T-helper 1 cell treated with Interleukin-12 subunit alpha and Interleukin-12 subunit beta and Interleukin-4 antibody, amounts not matched to agents 30 ng/mL and 1 ng/mL, for 36 hours (primary cell): Measurements from ENCODE around the gene C3orf70. TPM values are rescaled to one million over a fixed set of nuclear protein-coding genes. Genes with fewer than 3 reads are reported as not detected.

Experiments
- intact Hi-C: fragments of 100-400 bp; cut with micrococcal nuclease; formaldehyde crosslinking; loops from one replicate; pipeline ENCODE4 v1.15.1; 2024
- total RNA-seq: library from RNA; stranded (reverse); gene quantifications from 2 replicates; pipeline ENCODE4 v1.2.3, GENCODE V29; 2022

Gene C3orf70
- total RNA-seq, 1 donor from 2014 or later, result 0.10 TPM

GRCh38 chr3:185052631-185053030 is 100.2 kb downstream of the C3orf70 start:
- intact Hi-C loops, result no loop called here

DNA sequence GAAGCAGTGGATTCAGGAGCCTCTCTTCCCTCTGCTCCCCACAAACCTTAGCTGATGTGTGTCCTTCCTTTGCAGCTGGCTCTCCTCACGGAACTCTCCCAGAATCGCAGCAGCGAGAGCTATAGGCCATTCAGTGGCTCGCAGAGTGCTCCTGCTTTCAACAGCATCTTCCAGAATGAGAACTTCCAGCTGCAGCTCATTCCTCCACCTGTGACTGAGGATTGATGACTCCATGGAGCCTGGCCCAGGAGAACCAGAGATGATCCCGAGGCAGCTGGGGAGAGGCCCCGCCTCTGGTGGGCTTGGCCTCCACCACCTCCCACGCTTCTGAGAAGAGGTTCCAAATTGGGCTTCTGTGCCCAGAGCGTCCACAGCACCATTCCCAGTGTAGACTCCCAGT is 101.1 kb downstream of the C3orf70 start:
- intact Hi-C loops, result no loop called here

GRCh38 chr3:185049710-185050109 is 103.2 kb downstream of the C3orf70 start:
- intact Hi-C loops, result no loop called here

DNA sequence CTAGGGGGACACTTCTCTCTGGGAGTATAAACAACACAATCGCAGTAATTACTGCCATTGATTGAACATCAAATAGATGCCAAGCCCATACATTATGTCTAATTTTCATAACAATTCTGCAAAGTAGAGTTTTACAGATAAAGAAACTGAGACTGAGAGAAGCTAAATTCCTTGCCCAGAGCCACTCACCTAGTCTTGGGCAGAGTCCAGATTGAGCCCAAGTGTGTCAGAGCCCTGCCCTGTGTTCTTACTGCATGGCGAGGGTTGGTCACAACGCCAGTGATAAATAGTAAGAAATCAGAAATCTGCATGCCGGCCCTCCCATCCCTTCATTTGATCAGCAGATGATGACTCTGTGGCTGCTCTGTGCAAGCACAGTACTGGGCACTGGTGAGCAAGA is 106.3 kb downstream of the C3orf70 start:
- intact Hi-C loops, result no loop called here

- intact Hi-C loops, result no loop called here
Measured at GRCh38 chr3:185046164-185046515, 106.7 kb downstream of the C3orf70 start.

- intact Hi-C loops, result no loop called here
Measured at GRCh38 chr3:185042312-185043050, 110.4 kb downstream of the C3orf70 start.

GRCh38 chr3:185041540-185041939 is 111.3 kb downstream of the C3orf70 start:
- intact Hi-C loops, result no loop called here

DNA sequence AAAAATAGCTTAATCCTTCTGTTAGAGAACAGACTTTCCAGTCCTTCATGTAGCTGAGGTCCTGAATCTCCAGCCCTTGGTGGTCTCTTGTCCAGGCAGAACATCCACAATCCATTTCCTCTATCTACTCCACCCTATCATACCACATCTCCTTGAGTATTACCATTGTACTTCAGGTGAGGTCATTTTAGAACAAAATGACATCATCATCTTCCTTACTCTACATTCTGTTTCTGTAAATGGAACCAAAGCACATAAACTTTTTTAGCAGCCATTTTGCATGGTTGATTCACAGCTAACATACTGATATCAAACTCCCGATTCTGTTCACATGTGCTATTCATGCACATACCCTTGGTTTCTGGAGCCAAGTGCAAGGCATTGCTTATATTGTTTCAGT is 112.4 kb downstream of the C3orf70 start:
- intact Hi-C loops, result no loop called here

GRCh38 chr3:185037801-185038200 is 115.1 kb downstream of the C3orf70 start:
- intact Hi-C loops, result no loop called here

DNA sequence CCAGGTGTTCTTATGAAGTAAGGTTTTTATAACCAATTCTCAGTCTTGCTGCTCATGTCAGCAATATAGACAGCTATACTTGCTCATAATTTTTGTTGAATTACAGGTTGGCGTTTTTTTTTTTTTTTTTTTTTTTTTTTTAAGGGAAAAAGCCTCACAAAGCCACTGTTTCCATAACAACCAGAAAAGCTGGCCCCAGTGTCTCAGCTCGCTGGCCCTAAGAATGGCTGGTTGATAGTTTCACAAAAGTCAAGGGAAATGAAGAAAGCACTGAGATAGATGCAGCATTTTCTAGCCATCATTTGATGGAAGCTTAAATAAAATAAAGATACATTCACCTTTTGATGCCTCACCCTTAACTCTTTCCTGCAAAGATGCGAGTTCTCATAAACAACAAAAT is 121.9 kb downstream of the C3orf70 start:
- intact Hi-C loops, result no loop called here

DNA sequence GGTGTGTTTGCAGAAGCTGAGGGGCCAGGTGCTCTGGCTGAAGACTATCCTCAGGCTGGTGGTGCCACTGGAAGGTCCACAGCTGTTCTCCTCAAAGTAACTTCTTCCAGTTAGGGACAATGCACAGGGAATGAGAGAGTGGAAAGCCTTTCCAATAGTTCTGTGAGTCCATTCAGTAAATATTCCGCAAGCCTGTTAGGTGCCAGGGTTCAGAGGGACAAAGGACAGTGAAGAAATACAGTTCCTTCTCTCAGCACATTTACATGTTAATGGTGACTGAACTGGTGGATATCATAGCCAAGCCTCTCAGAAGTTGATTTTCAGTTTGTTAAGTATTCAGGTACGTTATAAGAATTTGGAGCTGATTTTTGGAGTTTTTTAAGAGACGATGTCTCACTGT is 122.5 kb downstream of the C3orf70 start:
- intact Hi-C loops, result no loop called here

DNA sequence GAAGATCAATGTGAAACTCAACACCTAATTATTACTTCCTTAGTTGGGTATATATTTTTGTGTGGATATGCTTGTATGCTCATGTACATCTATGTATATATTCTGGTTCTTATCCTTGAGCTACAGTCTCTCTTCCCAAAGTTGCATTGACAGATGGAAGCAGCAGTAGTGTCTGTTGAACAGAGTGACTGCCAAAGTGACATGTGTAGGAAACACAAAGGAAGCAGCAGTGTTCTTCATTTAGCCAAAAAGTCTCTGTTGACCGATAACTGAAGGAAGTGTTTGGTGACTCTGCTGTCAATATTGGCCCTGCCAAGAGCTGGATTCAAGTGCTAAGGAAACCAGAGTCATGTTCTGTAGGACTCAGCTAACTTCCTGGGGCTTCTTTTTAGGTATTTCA is 123.8 kb downstream of the C3orf70 start:
- intact Hi-C loops, result no loop called here

DNA sequence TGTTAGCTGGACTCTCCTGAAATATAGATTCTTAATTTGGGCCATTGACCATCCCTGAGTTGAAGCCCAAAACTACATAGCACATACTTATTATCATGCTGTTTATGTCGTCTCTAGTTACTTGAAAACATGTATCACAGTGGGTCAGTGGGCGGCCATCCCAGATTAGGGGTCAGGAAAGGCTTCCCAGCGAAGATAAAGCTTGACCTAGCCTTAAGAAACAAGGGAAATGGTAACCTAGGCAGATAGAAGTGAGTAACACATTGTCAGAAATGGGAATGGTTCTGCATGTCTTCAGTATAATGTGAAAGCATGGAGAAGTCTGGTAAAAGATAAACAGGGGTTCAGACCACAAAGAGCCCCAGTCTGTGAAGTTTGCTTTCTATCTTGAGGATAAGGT is 124.7 kb downstream of the C3orf70 start:
- intact Hi-C loops, result no loop called here

Other genes starting within 250 kb of the C3orf70 start
- gene EHHADH, start 101.0 kb upstream of the C3orf70 start, total RNA-seq, result 1.9 and 2.2 TPM in 2 replicates
- 11.3 and 11.8 TPM in 2 replicates for gene MAP3K13, start 210.1 kb upstream of the C3orf70 start, total RNA-seq